GM23338 (cell line): ENCODE results near the gene PCDHAC1. TPM values are rescaled to one million over a fixed set of nuclear protein-coding genes. Genes with fewer than 3 reads are reported as not detected.

Source experiments
- ATAC-seq: fragments of 200-7000 bp; cut with Tn5 transposase; 3 replicates; pipeline ENCODE4 v1.9.1; 2020
- DNase-seq: peaks from one replicate; pipeline ENCODE4 v3.0.0-alpha.2; 2015; ENCODE audit warnings: low spot score
- H2AFZ ChIP-seq: fragments of 200-600 bp; sonication (generic); 2 replicates; pipeline ENCODE4 v1.8.0; 2016; ENCODE audit warnings: antibody characterized with exemption, mild to moderate bottlenecking, moderate library complexity
- H3F3A ChIP-seq: fragments of 200-600 bp; sonication (generic); replicated peaks from 2 replicates; pipeline ENCODE4 v1.8.0; 2017; ENCODE audit warnings: antibody characterized with exemption, mixed run types, low read depth
- H3K27ac ChIP-seq: fragments of 200-600 bp; sonication (generic); 2 replicates; pipeline ENCODE4 v1.6.1; 2016; ENCODE audit warnings: low read depth
- H3K27me3 ChIP-seq: fragments of 200-600 bp; sonication (generic); 2 replicates; pipeline ENCODE4 v1.8.0; 2016; ENCODE audit warnings: mild to moderate bottlenecking, mixed run types, moderate library complexity; ENCODE audit not compliant: insufficient read depth
- H3K36me3 ChIP-seq: fragments of 200-600 bp; sonication (generic); 2 replicates; pipeline ENCODE4 v1.8.0; 2016; ENCODE audit warnings: mild to moderate bottlenecking; ENCODE audit not compliant: insufficient read depth
- H3K4me1 ChIP-seq: fragments of 200-600 bp; sonication (generic); 2 replicates; pipeline ENCODE4 v1.8.0; 2016; ENCODE audit warnings: mild to moderate bottlenecking, moderate library complexity; ENCODE audit not compliant: insufficient read depth
- H3K4me2 ChIP-seq: fragments of 200-600 bp; sonication (generic); 2 replicates; pipeline ENCODE4 v1.7.1; 2017; ENCODE audit warnings: mixed run types
- H3K4me3 ChIP-seq: fragments of 200-600 bp; sonication (generic); 2 replicates; pipeline ENCODE4 v1.6.1; 2016; ENCODE audit warnings: mixed run types
- H3K79me2 ChIP-seq: fragments of 200-600 bp; sonication (generic); replicated peaks from 2 replicates; pipeline ENCODE4 v1.8.0; 2017; ENCODE audit warnings: mild to moderate bottlenecking; ENCODE audit not compliant: insufficient read depth
- H3K9me2 ChIP-seq: fragments of 200-600 bp; sonication (generic); 2 replicates; pipeline ENCODE4 v1.8.0; 2017; ENCODE audit not compliant: insufficient read depth
- H4K20me1 ChIP-seq: fragments of 200-600 bp; sonication (generic); replicated peaks from 2 replicates; pipeline ENCODE4 v1.8.0; 2017; ENCODE audit warnings: mild to moderate bottlenecking; ENCODE audit not compliant: insufficient read depth
- H3K27ac Mint-ChIP-seq: 2 replicates; pipeline ENCODE4 v1.8.0; 2020; ENCODE audit warnings: inconsistent platforms, mild to moderate bottlenecking, moderate library complexity, mixed read lengths
- H3K27me3 Mint-ChIP-seq: 3 replicates; pipeline ENCODE4 v1.8.0; 2022; ENCODE audit warnings: low read depth, mild to moderate bottlenecking, moderate library complexity, mixed read lengths, inconsistent platforms; ENCODE audit not compliant: insufficient read depth, poor library complexity
- H3K36me3 Mint-ChIP-seq: 3 replicates; pipeline ENCODE4 v1.8.0; 2021; ENCODE audit warnings: low read depth, mild to moderate bottlenecking, inconsistent platforms, moderate library complexity, mixed read lengths
- H3K4me1 Mint-ChIP-seq: 3 replicates; pipeline ENCODE4 v1.8.0; 2020; ENCODE audit warnings: mild to moderate bottlenecking, inconsistent platforms, mixed read lengths
- H3K4me3 Mint-ChIP-seq: 3 replicates; pipeline ENCODE4 v1.8.0; 2021; ENCODE audit warnings: moderate library complexity, mild to moderate bottlenecking, inconsistent platforms, mixed read lengths
- H3K9me3 Mint-ChIP-seq: 3 replicates; pipeline ENCODE4 v1.8.0; 2020; ENCODE audit warnings: moderate library complexity, mild to moderate bottlenecking, inconsistent platforms, mixed read lengths
- REST ChIP-seq: IDR thresholded peaks from one replicate; pipeline ENCODE4 v1.6.1; 2018; ENCODE audit warnings: antibody characterized with exemption; ENCODE audit not compliant: unreplicated experiment
- STAT1 ChIP-seq: IDR thresholded peaks from one replicate; pipeline ENCODE4 v1.6.1; 2016; ENCODE audit warnings: antibody characterized with exemption; ENCODE audit not compliant: unreplicated experiment
- ZNF462 ChIP-seq: fragments of 250-450 bp; sonication (Bioruptor Pico); IDR thresholded peaks from 2 replicates; pipeline ENCODE4 v1.5.0; 2020; ENCODE audit warnings: mild to moderate bottlenecking, moderate library complexity
- polyA plus RNA-seq: library from polyadenylated mRNA; unstranded; fragments of >200 nt; fragmentation: Nextera tagmentation; extraction: Ambion mirVana; gene quantifications from 2 replicates; pipeline ENCODE4 v1.2.1, GENCODE V29; 2016
- total RNA-seq: library from RNA; depleted of rRNA; stranded (reverse); fragments of >200 nt; shearing (Covaris generic); gene quantifications from 2 replicates; pipeline ENCODE4 v1.2.3, GENCODE V29; 2014

The PCDHAC1 gene
- total and polyA plus RNA-seq, 2 experiments from 2014 or later = 0.53 to 12.1 TPM

GRCh38 chr5:140883373-140883772 lies 42.7 kb upstream of the PCDHAC1 start (continued):
- TF ChIP-seq ZNF462 (CRISPR knock-in tag) (no peak), REST (peak; percentile 57), STAT1 (no peak)

GRCh38 chr5:140883927-140884697 lies 42.0 kb upstream of the PCDHAC1 start:
- no peaks in the 10 kb centered on the region for H3K27me3 ChIP-seq
- no peaks in the 10 kb centered on the region for H3K9me2 ChIP-seq
- H3K27ac Mint-ChIP-seq = no peak overlapping the region
- no peaks in the 10 kb centered on the region; the same call in 1 of the 2 replicates for H3F3A ChIP-seq
- no peak overlapping the region for H3K4me3 ChIP-seq
- no peaks in the 10 kb centered on the region for H3K4me1 Mint-ChIP-seq
- no peak overlapping the region for H2AFZ ChIP-seq
- DNase-seq = peak; percentile 31
- peaks cover 6% of the 10 kb centered on the region for H3K79me2 ChIP-seq
- no peaks in the 10 kb centered on the region for H3K27me3 Mint-ChIP-seq
- no peaks in the 10 kb centered on the region for H3K4me1 ChIP-seq
- peaks cover 6% of the 10 kb centered on the region; the same call in 1 of the 2 replicates for H4K20me1 ChIP-seq
- TF ChIP-seq STAT1 (no peak), ZNF462 (CRISPR knock-in tag) (no peak)
- H3K9me3 Mint-ChIP-seq = no peaks in the 10 kb centered on the region
- H3K4me3 Mint-ChIP-seq = no peak overlapping the region
- H3K27ac ChIP-seq = no peak overlapping the region
- peak; percentile 56 for ATAC-seq
- H3K36me3 ChIP-seq = no peaks in the 10 kb centered on the region
- no peak overlapping the region for H3K4me2 ChIP-seq
- peaks cover 7% of the 10 kb centered on the region; the same call in 2 of the 3 replicates for H3K36me3 Mint-ChIP-seq
